Endodermal cell (in vitro differentiated cells): ENCODE data around the gene UBA6. TPM values are rescaled to one million over a fixed set of nuclear protein-coding genes. Genes with fewer than 3 reads are reported as not detected.

Experiments used
- DNase-seq: peaks from one replicate; pipeline ENCODE4 v3.0.0-alpha.2; 2017
- H3K27ac ChIP-seq: 2 replicates; pipeline ENCODE4 v1.5.1; 2013; ENCODE audit warnings: mild to moderate bottlenecking, low read depth, low read length, moderate library complexity
- H3K27me3 ChIP-seq: 2 replicates; pipeline ENCODE4 v1.6.1; 2013; ENCODE audit warnings: mild to moderate bottlenecking, low read length, moderate library complexity; ENCODE audit not compliant: insufficient read depth, control insufficient read depth, poor library complexity, severe bottlenecking
- H3K36me3 ChIP-seq: 2 replicates; pipeline ENCODE4 v1.7.0; 2013; ENCODE audit warnings: mild to moderate bottlenecking, low read length, moderate library complexity; ENCODE audit not compliant: control insufficient read depth, insufficient read depth
- H3K4me1 ChIP-seq: one replicate; pipeline ENCODE4 v1.7.0; 2013; ENCODE audit warnings: low read length; ENCODE audit not compliant: control insufficient read depth, insufficient read depth
- H3K4me3 ChIP-seq: 2 replicates; pipeline ENCODE4 v1.5.1; 2013; ENCODE audit warnings: mild to moderate bottlenecking, low read length, moderate library complexity
- H3K9ac ChIP-seq: 2 replicates; pipeline ENCODE4 v1.6.1; 2013; ENCODE audit warnings: mild to moderate bottlenecking, low read length, moderate library complexity; ENCODE audit not compliant: poor library complexity, severe bottlenecking; ENCODE audit errors: extremely low read depth
- H3K9me3 ChIP-seq: 2 replicates; pipeline ENCODE4 v1.6.1; 2013; ENCODE audit warnings: mild to moderate bottlenecking, low read length, moderate library complexity; ENCODE audit not compliant: control insufficient read depth
- H3K27ac Mint-ChIP-seq: 2 replicates; pipeline ENCODE4 v1.8.0; 2020; ENCODE audit warnings: mixed read lengths
- H3K27me3 Mint-ChIP-seq: 2 replicates; pipeline ENCODE4 v1.8.0; 2021; ENCODE audit warnings: mild to moderate bottlenecking, mixed read lengths; ENCODE audit not compliant: insufficient read depth
- H3K36me3 Mint-ChIP-seq: 2 replicates; pipeline ENCODE4 v1.8.0; 2020; ENCODE audit warnings: low read depth, mixed read lengths
- H3K4me1 Mint-ChIP-seq: 2 replicates; pipeline ENCODE4 v1.8.0; 2020; ENCODE audit warnings: mixed read lengths
- H3K4me3 Mint-ChIP-seq: 2 replicates; pipeline ENCODE4 v1.8.0; 2020; ENCODE audit warnings: mild to moderate bottlenecking, moderate library complexity, mixed read lengths
- H3K9me3 Mint-ChIP-seq: 2 replicates; pipeline ENCODE4 v1.8.0; 2020; ENCODE audit warnings: mild to moderate bottlenecking, mixed read lengths
- WGBS, 2 experiments: methylation state at CpG; one replicate each; pipeline versions ENCODE4 v1.1.5 to v1.1.7; 2013; ENCODE audit warnings: missing lambda C conversion rate in 2 of 2, mixed read lengths in 1 of 2; ENCODE audit not compliant: insufficient coverage in 1 of 2, insufficient read length in 1 of 2; 5-methylcytosine and 5-hydroxymethylcytosine counted together
- total RNA-seq, 2 donors: library from RNA; stranded (reverse); fragmentation: NEBNext Ultra II Directional in 1 of 2; extraction: Animal tissue kit (Norgen Biotek cat#: 25700) in 1 of 2; gene quantifications; 2 replicates in 1 of 2; 3 replicates in 1 of 2; pipeline ENCODE4 v1.2.1, GENCODE V29; 2021
- TF ChIP-seq, protein P1 (sequence below): fragments of 200-600 bp; sonication (generic); conservative IDR thresholded peaks from 2 replicates; pipeline ENCODE4 v1.5.0; 2021; ENCODE audit warnings: antibody characterized with exemption, mild to moderate bottlenecking

Gene UBA6
- total RNA-seq, 2 donors from 2014 or later = 83.1 to 117 TPM

DNA sequence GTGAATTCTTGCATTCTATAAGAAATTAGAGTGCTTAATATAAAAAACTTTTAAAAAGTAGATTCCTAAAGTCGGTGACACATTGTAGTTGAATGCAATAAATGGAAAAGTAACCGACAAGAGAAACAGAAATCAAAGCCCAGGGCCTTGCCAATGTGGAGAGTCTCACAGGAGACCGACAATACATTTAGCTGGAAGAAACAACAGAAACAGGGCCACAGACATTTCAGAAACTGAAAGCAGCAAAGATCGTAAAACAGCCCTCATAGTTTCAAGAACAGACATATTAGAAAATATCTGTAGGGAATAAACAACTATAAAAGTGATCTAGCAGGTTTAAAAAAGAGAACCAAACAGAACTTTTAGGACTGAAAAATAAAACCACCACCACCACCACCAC, 92.9 kb downstream of the UBA6 start:
- no peaks in the 10 kb centered on the region for H3K27me3 Mint-ChIP-seq
- Histone ChIP-seq H3K9ac (no peak overlapping the region), H3K36me3 (peaks cover under 1% of the 10 kb centered on the region), H3K4me1 (no peaks in the 10 kb centered on the region), H3K27me3 (no peaks in the 10 kb centered on the region), H3K4me3 (no peak overlapping the region), H3K9me3 (no peaks in the 10 kb centered on the region), H3K27ac (no peak overlapping the region)
- H3K27ac Mint-ChIP-seq = no peak overlapping the region
- TF ChIP-seq, protein P1, sequence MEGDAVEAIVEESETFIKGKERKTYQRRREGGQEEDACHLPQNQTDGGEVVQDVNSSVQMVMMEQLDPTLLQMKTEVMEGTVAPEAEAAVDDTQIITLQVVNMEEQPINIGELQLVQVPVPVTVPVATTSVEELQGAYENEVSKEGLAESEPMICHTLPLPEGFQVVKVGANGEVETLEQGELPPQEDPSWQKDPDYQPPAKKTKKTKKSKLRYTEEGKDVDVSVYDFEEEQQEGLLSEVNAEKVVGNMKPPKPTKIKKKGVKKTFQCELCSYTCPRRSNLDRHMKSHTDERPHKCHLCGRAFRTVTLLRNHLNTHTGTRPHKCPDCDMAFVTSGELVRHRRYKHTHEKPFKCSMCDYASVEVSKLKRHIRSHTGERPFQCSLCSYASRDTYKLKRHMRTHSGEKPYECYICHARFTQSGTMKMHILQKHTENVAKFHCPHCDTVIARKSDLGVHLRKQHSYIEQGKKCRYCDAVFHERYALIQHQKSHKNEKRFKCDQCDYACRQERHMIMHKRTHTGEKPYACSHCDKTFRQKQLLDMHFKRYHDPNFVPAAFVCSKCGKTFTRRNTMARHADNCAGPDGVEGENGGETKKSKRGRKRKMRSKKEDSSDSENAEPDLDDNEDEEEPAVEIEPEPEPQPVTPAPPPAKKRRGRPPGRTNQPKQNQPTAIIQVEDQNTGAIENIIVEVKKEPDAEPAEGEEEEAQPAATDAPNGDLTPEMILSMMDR = no peak
- H3K9me3 Mint-ChIP-seq = peaks cover 5% of the 10 kb centered on the region
- H3K4me1 Mint-ChIP-seq = no peaks in the 10 kb centered on the region
- WGBS, 2 experiments = 89 to 92% methylated on average over 3 to 4 of the region's 4 CpGs
- no peak overlapping the region for H3K4me3 Mint-ChIP-seq
- peaks cover 17% of the 10 kb centered on the region for H3K36me3 Mint-ChIP-seq
- no peak for DNase-seq

DNA sequence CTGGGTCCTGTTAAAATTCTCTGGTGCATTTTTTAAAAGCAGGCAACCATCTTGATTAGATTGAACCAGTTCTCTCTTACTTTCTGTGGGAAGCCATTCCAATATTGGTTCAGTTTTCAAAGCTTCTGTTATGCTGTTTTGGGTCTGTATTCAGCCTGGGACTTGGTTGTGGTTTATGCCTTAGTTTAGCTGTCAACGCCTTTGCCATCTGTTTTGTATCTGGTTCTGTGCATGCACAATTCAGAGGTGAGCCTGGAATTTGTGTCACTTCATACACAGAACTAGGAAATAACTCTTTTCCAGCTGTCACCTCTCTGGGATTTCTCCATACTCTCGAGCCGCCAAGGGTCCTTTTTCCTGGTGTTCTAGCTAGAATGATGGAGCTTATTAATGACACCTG, 96.2 kb downstream of the UBA6 start:
- Histone ChIP-seq H3K4me3 (no peak overlapping the region), H3K9me3 (no peaks in the 10 kb centered on the region), H3K9ac (no peak overlapping the region), H3K36me3 (no peaks in the 10 kb centered on the region), H3K4me1 (no peaks in the 10 kb centered on the region), H3K27me3 (no peaks in the 10 kb centered on the region), H3K27ac (no peak overlapping the region)
- no peak for DNase-seq
- TF ChIP-seq, protein P1 = no peak
- Mint-ChIP-seq H3K9me3 (peaks cover 8% of the 10 kb centered on the region), H3K4me3 (no peak overlapping the region), H3K36me3 (peaks cover 3% of the 10 kb centered on the region), H3K27me3 (no peaks in the 10 kb centered on the region), H3K27ac (no peak overlapping the region), H3K4me1 (no peaks in the 10 kb centered on the region)
- 82 to 88% methylated on average over 3 of the region's 3 CpGs for WGBS, 2 experiments

DNA sequence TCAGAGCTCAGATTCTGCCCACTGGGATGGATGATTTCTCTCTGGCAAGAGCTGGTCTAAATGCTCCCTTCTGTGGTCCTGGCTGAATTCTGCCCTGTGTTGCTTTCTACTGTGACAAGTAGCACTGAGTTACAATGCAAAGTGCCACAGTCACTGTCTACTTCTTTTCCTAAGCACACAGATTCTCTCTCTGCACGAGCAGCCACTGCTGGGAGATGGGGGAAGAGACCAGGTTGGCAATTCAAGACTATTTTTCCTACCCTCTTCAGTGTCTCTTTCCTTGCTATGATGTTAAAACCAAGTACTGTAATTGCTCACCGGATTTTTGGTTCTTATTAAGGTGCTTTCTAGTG, 97.0 kb downstream of the UBA6 start:
- 90% methylated on average over 2 of the region's 2 CpGs; no CpG with 5 or more reads in 1 of the 2 experiments for WGBS, 2 experiments
- H3K27me3 ChIP-seq = no peaks in the 10 kb centered on the region
- H3K36me3 Mint-ChIP-seq = no peaks in the 10 kb centered on the region
- H3K9me3 Mint-ChIP-seq = peaks cover 12% of the 10 kb centered on the region
- no peaks in the 10 kb centered on the region for H3K9me3 ChIP-seq
- no peak overlapping the region for H3K27ac Mint-ChIP-seq
- H3K36me3 ChIP-seq = no peaks in the 10 kb centered on the region
- no peaks in the 10 kb centered on the region for H3K4me1 Mint-ChIP-seq
- DNase-seq = no peak
- TF ChIP-seq, protein P1 = no peak
- no peak overlapping the region for H3K9ac ChIP-seq
- no peak overlapping the region for H3K27ac ChIP-seq
- no peak overlapping the region for H3K4me3 ChIP-seq
- no peaks in the 10 kb centered on the region for H3K4me1 ChIP-seq
- H3K4me3 Mint-ChIP-seq = no peak overlapping the region
- no peaks in the 10 kb centered on the region for H3K27me3 Mint-ChIP-seq
